Stimulated activated CD4-positive, alpha-beta T cell treated with anti-CD3 and anti-CD28 coated beads, Interleukin-4, amount 100 ng/mL, for 24 hours (primary cell): ENCODE data around the gene PRPF39.
A peak's percentile ranks its signal among the peaks of the same experiment; 100 is the strongest.
"Not testable (repeated sequence)": the region's sequence is repeated elsewhere in the genome, so short reads cannot be mapped to it uniquely, and the experiment has no call there.

Experiments used
- DNase-seq: peaks from one replicate; pipeline ENCODE4 v3.0.0-alpha.2; 2020

The PRPF39 gene

GRCh38 chr14:45083976-45084722 lies at the start of gene PRPF39:
TSS of gene PRPF39 (plus strand) at chr14:45084116. CDS start at chr14:45095240, 11,124 bp downstream.
- DNase-seq: peak; percentile 96

GRCh38 chr14:45034730-45035129 lies 49.2 kb upstream of the PRPF39 start:
- no peak for DNase-seq

GRCh38 chr14:45038256-45038655 lies 45.7 kb upstream of the PRPF39 start:
- DNase-seq: no peak

- DNase-seq: no peak
These were observed 45.1 kb upstream of the PRPF39 start for GRCh38 chr14:45038865-45039264.

- DNase-seq: no peak
These were observed 44.5 kb upstream of the PRPF39 start for GRCh38 chr14:45039390-45039789.

GRCh38 chr14:45041641-45042040 lies 42.3 kb upstream of the PRPF39 start:
- no peak for DNase-seq

- no peak for DNase-seq
These were observed 39.3 kb upstream of the PRPF39 start for GRCh38 chr14:45044638-45045037.

- no peak for DNase-seq
These were observed 35.5 kb upstream of the PRPF39 start for GRCh38 chr14:45048385-45048784.

GRCh38 chr14:45051180-45051579 lies 32.7 kb upstream of the PRPF39 start:
- DNase-seq: no peak

- DNase-seq: no peak
These were observed 32.0 kb upstream of the PRPF39 start for GRCh38 chr14:45051896-45052295.

- no peak for DNase-seq
These were observed 26.6 kb upstream of the PRPF39 start for GRCh38 chr14:45057349-45057748.

GRCh38 chr14:45057881-45058364 lies 26.0 kb upstream of the PRPF39 start:
- DNase-seq: no peak

- no peak for DNase-seq
These were observed 23.4 kb upstream of the PRPF39 start for GRCh38 chr14:45060551-45060950.

GRCh38 chr14:45065540-45065939 lies 18.4 kb upstream of the PRPF39 start:
- no peak for DNase-seq

- DNase-seq: no peak
These were observed 18.0 kb upstream of the PRPF39 start for GRCh38 chr14:45065956-45066355.

- no peak for DNase-seq
These were observed 17.2 kb upstream of the PRPF39 start for GRCh38 chr14:45066667-45067066.

- no peak for DNase-seq
These were observed 15.5 kb upstream of the PRPF39 start for GRCh38 chr14:45068396-45068795.

GRCh38 chr14:45070215-45070614 lies 13.7 kb upstream of the PRPF39 start:
- no peak for DNase-seq

GRCh38 chr14:45072126-45072525 lies 11.8 kb upstream of the PRPF39 start:
- no peak for DNase-seq

GRCh38 chr14:45073231-45073879 lies 10.6 kb upstream of the PRPF39 start:
- no peak for DNase-seq

GRCh38 chr14:45078323-45078722 lies 5.6 kb upstream of the PRPF39 start:
- no peak for DNase-seq

- DNase-seq: not testable (repeated sequence)
These were observed 3.4 kb upstream of the PRPF39 start for GRCh38 chr14:45080416-45080968.

GRCh38 chr14:45081096-45081495 lies 2.8 kb upstream of the PRPF39 start:
- not testable (repeated sequence) for DNase-seq

GRCh38 chr14:45082420-45082819 lies 1.5 kb upstream of the PRPF39 start:
- DNase-seq: no peak
